PC-9 (cell line): Measurements from ENCODE around the gene DENND1A. TPM values are rescaled to one million over a fixed set of nuclear protein-coding genes. Genes with fewer than 3 reads are reported as not detected.

Experiments used
- BruUV-seq: library from RNA; stranded (reverse); fragments of 400-500 nt; replicated peaks from 2 replicates; lab custom pipeline; 2021; lab: Mats Ljungman, UMichigan
- CTCF ChIA-PET: fragments of 300-600 bp; sonication (Branson Sonifier 250); formaldehyde crosslinking; loops from one replicate; lab custom pipeline; 2022; ENCODE audit warnings: antibody characterized with exemption; lab: Charles Lee
- POLR2A ChIA-PET: fragments of 300-600 bp; sonication (Branson Sonifier 250); formaldehyde crosslinking; loops from one replicate; lab custom pipeline; 2022; ENCODE audit warnings: antibody characterized with exemption; ENCODE audit not compliant: unreplicated experiment; lab: Charles Lee
- DNase-seq, 2 experiments: peaks; one replicate each; pipeline versions ENCODE4 v3.0.0 to v3.0.0-alpha.2; 2015 to 2022; ENCODE audit warnings: mixed read lengths in 1 of 2
- H2AFZ ChIP-seq: fragments of 200-600 bp; sonication (generic); 2 replicates; pipeline ENCODE4 v1.8.1; 2017; ENCODE audit warnings: antibody characterized with exemption
- H3F3A ChIP-seq: fragments of 200-600 bp; sonication (generic); 2 replicates; pipeline ENCODE4 v1.8.1; 2017; ENCODE audit warnings: antibody characterized with exemption, mild to moderate bottlenecking, low read depth; ENCODE audit not compliant: insufficient read depth
- H3K27ac ChIP-seq: fragments of 200-600 bp; sonication (generic); 2 replicates; pipeline ENCODE4 v1.6.1; 2016; ENCODE audit warnings: mixed run types
- H3K27me3 ChIP-seq: fragments of 200-600 bp; sonication (generic); 2 replicates; pipeline ENCODE4 v1.6.1; 2016; ENCODE audit warnings: low read depth, mixed run types; ENCODE audit not compliant: insufficient read depth
- H3K36me3 ChIP-seq: fragments of 200-600 bp; sonication (generic); 2 replicates; pipeline ENCODE4 v1.6.1; 2016; ENCODE audit warnings: low read depth, mixed run types
- H3K4me1 ChIP-seq: fragments of 200-600 bp; sonication (generic); replicated peaks from 2 replicates; pipeline ENCODE4 v1.6.1; 2016; ENCODE audit warnings: mixed run types; ENCODE audit not compliant: insufficient read depth
- H3K4me2 ChIP-seq: fragments of 200-600 bp; sonication (generic); 2 replicates; pipeline ENCODE4 v1.6.1; 2017; ENCODE audit warnings: mixed run types
- H3K4me3 ChIP-seq: fragments of 200-600 bp; sonication (generic); 2 replicates; pipeline ENCODE4 v1.6.1; 2016; ENCODE audit warnings: mixed run types
- H3K79me2 ChIP-seq: fragments of 200-600 bp; sonication (generic); 2 replicates; pipeline ENCODE4 v1.6.1; 2017; ENCODE audit warnings: low read depth, mixed run types
- H3K9me2 ChIP-seq: fragments of 200-600 bp; sonication (generic); 2 replicates; pipeline ENCODE4 v1.8.1; 2017; ENCODE audit warnings: mild to moderate bottlenecking; ENCODE audit not compliant: insufficient read depth
- H3K9me3 ChIP-seq: fragments of 200-600 bp; sonication (generic); 2 replicates; pipeline ENCODE4 v1.8.1; 2016; ENCODE audit warnings: low read depth; ENCODE audit not compliant: insufficient read depth
- H4K20me1 ChIP-seq: fragments of 200-600 bp; sonication (generic); 2 replicates; pipeline ENCODE4 v1.8.1; 2017; ENCODE audit not compliant: insufficient read depth
- CTCF ChIP-seq: fragments of 200-600 bp; sonication (generic); conservative IDR thresholded peaks from 2 replicates; pipeline ENCODE4 v1.6.1; 2017; ENCODE audit warnings: mixed run types, antibody characterized with exemption, mild to moderate bottlenecking, moderate library complexity
- EZH2 ChIP-seq: fragments of 200-600 bp; sonication (generic); IDR thresholded peaks from 2 replicates; pipeline ENCODE4 v1.8.0; 2017; ENCODE audit warnings: antibody characterized with exemption, low read depth
- intact Hi-C: fragments of 100-400 bp; cut with micrococcal nuclease; formaldehyde crosslinking; loops from one replicate; pipeline ENCODE4 v1.10.0; 2022; ENCODE audit not compliant: unreplicated experiment
- total RNA-seq: library from RNA; stranded (reverse); gene quantifications from 2 replicates; pipeline ENCODE4 v1.2.3, GENCODE V29; 2021

The DENND1A gene
- total RNA-seq, 1 experiment from 2014 or later: 37.7 TPM

- no peak for DNase-seq
- ChIA-PET CTCF (no interaction called here), POLR2A (no interaction called here)
- H3K27ac ChIP-seq: no peak overlapping the region
- BruUV-seq: no TSS peak
- no peaks in the 10 kb centered on the region for H3K4me1 ChIP-seq
- no peaks in the 10 kb centered on the region for H3K9me3 ChIP-seq
- H2AFZ ChIP-seq: no peak overlapping the region
- no peak for TF ChIP-seq EZH2
- TF ChIP-seq CTCF: no peak
- peaks cover 3% of the 10 kb centered on the region for H3F3A ChIP-seq
- no peaks in the 10 kb centered on the region for H3K9me2 ChIP-seq
- no peaks in the 10 kb centered on the region for H4K20me1 ChIP-seq
- no peak overlapping the region for H3K4me2 ChIP-seq
- H3K27me3 ChIP-seq: no peaks in the 10 kb centered on the region
- intact Hi-C loops: no loop called here
- no peaks in the 10 kb centered on the region for H3K79me2 ChIP-seq
- H3K4me3 ChIP-seq: no peak overlapping the region
- H3K36me3 ChIP-seq: no peaks in the 10 kb centered on the region
Observed at GRCh38 chr9:123342247-123342646, 587.7 kb downstream of the DENND1A start.

GRCh38 chr9:123341816-123342215 is 588.1 kb downstream of the DENND1A start:
- intact Hi-C loops: no loop called here
- H3K4me2 ChIP-seq: no peak overlapping the region
- no peaks in the 10 kb centered on the region for H3K9me3 ChIP-seq
- H3K27ac ChIP-seq: no peak overlapping the region
- no peak for DNase-seq
- no peaks in the 10 kb centered on the region for H3K9me2 ChIP-seq
- H3K27me3 ChIP-seq: no peaks in the 10 kb centered on the region
- H3F3A ChIP-seq: no peaks in the 10 kb centered on the region
- no TSS peak for BruUV-seq
- H2AFZ ChIP-seq: no peak overlapping the region
- H4K20me1 ChIP-seq: no peaks in the 10 kb centered on the region
- H3K79me2 ChIP-seq: no peaks in the 10 kb centered on the region
- H3K4me3 ChIP-seq: no peak overlapping the region
- TF ChIP-seq CTCF (no peak), EZH2 (no peak)
- H3K36me3 ChIP-seq: no peaks in the 10 kb centered on the region
- POLR2A ChIA-PET: no interaction called here
- no peaks in the 10 kb centered on the region for H3K4me1 ChIP-seq
- CTCF ChIA-PET: no interaction called here

GRCh38 chr9:123339666-123340510 is 590.0 kb downstream of the DENND1A start:
- POLR2A ChIA-PET: no interaction called here
- H3K36me3 ChIP-seq: no peaks in the 10 kb centered on the region
- H3K4me3 ChIP-seq: no peak overlapping the region
- DNase-seq: no peak
- no peak overlapping the region for H2AFZ ChIP-seq
- 0 out of 2 replicates have a peak, but pooled peaks cover 5% of the 10 kb centered on the region for H3K4me1 ChIP-seq
- H3K4me2 ChIP-seq: no peak overlapping the region
- CTCF ChIA-PET: interaction anchor here (0.6 kb wide), 1 partner anchor 214 kb away, joined by 7 read pairs; no protein-coding TSS in a partner anchor
- H3K9me2 ChIP-seq: no peaks in the 10 kb centered on the region
- TF ChIP-seq EZH2 (no peak), CTCF (no peak)
- no peaks in the 10 kb centered on the region for H3K27me3 ChIP-seq
- no peaks in the 10 kb centered on the region for H3F3A ChIP-seq
- no peak overlapping the region for H3K27ac ChIP-seq
- no peaks in the 10 kb centered on the region for H3K79me2 ChIP-seq
- no TSS peak for BruUV-seq
- no peaks in the 10 kb centered on the region for H4K20me1 ChIP-seq
- no peaks in the 10 kb centered on the region for H3K9me3 ChIP-seq
- intact Hi-C loops: no loop called here
